Endometrial microvascular endothelial cells (primary cell): Measurements from ENCODE around the gene FARP1. TPM values are rescaled to one million over a fixed set of nuclear protein-coding genes. Genes with fewer than 3 reads are reported as not detected.

Source experiments
- in situ Hi-C: cut with HindIII; loops from 2 replicates; pipeline ENCODE4 v1.10.0; 2017; ENCODE audit warnings: low sequenced_read_pairs, low pct_unique_long_range_greater_than_20kb; ENCODE audit errors: inconsistent ontology term
- total RNA-seq: library from RNA; depleted of rRNA; stranded (reverse); fragments of >200 nt; gene quantifications from one replicate; pipeline ENCODE4 v1.2.3, GENCODE V29; 2015; ENCODE audit errors: inconsistent ontology term

The FARP1 gene
- total RNA-seq, 1 donor from 2014 or later, result 67.3 TPM

- in situ Hi-C loops, result no loop called here
Measured at GRCh38 chr13:98433654-98434053, 290.8 kb downstream of the FARP1 start.

GRCh38 chr13:98434060-98434459 is 291.2 kb downstream of the FARP1 start:
- in situ Hi-C loops, result no loop called here

- in situ Hi-C loops, result no loop called here
Measured at GRCh38 chr13:98435376-98435775, 292.5 kb downstream of the FARP1 start.

- in situ Hi-C loops, result no loop called here
Measured at GRCh38 chr13:98436233-98436910, 293.5 kb downstream of the FARP1 start.

- in situ Hi-C loops, result no loop called here
Measured at GRCh38 chr13:98438246-98439125, 295.6 kb downstream of the FARP1 start.

- in situ Hi-C loops, result no loop called here
Measured at GRCh38 chr13:98439126-98439828, 296.4 kb downstream of the FARP1 start.

- in situ Hi-C loops, result no loop called here
Measured at GRCh38 chr13:98439896-98440295, 297.0 kb downstream of the FARP1 start.

- in situ Hi-C loops, result no loop called here
Measured at GRCh38 chr13:98440390-98441055, 297.6 kb downstream of the FARP1 start.

- in situ Hi-C loops, result no loop called here
Measured at GRCh38 chr13:98441056-98441676, 298.3 kb downstream of the FARP1 start.

- in situ Hi-C loops, result no loop called here
Measured at GRCh38 chr13:98442391-98443230, 299.7 kb downstream of the FARP1 start.

- in situ Hi-C loops, result no loop called here
Measured at GRCh38 chr13:98443329-98443728, 300.4 kb downstream of the FARP1 start.

- in situ Hi-C loops, result no loop called here
Measured at GRCh38 chr13:98443800-98444325, 301.0 kb downstream of the FARP1 start.

- in situ Hi-C loops, result no loop called here
Measured at GRCh38 chr13:98444381-98444780, 301.5 kb downstream of the FARP1 start.

- in situ Hi-C loops, result no loop called here
Measured at GRCh38 chr13:98445340-98446233, 302.7 kb downstream of the FARP1 start.

GRCh38 chr13:98446234-98446621 is 303.3 kb downstream of the FARP1 start:
- in situ Hi-C loops, result no loop called here

- in situ Hi-C loops, result no loop called here
Measured at GRCh38 chr13:98447130-98447529, 304.2 kb downstream of the FARP1 start.
